K562 (cell line): ENCODE measurements around the gene SHFL. TPM values are rescaled to one million over a fixed set of nuclear protein-coding genes. Genes with fewer than 3 reads are reported as not detected.

Source experiments
- ATAC-seq: fragments of 200-7000 bp; cut with Tn5 transposase; 3 replicates; pipeline ENCODE4 v1.9.1; 2020; ENCODE audit warnings: moderate library complexity
- BruUV-seq: library from RNA; stranded (reverse); fragments of 400-500 nt; replicated peaks from 2 replicates; lab custom pipeline; 2021; lab: Mats Ljungman, UMichigan
- CTCF ChIA-PET: fragments of 300-600 bp; formaldehyde crosslinking; extraction: SDS; loops from one replicate; lab custom pipeline; 2021; ENCODE audit warnings: low intra/inter-chr PET ratio; lab: Yijun Ruan, JAX
- POLR2A ChIA-PET: fragments of 300-600, 350-650 bp; sonication (Branson Sonifier 250); formaldehyde crosslinking; extraction: SDS; loops from one replicate; lab custom pipeline; 2021; ENCODE audit warnings: antibody characterized with exemption, inconsistent platforms; lab: Yijun Ruan, JAX
- DNase-seq, 4 experiments: peaks; one replicate each; pipeline versions ENCODE4 v3.0.0 to v3.0.0-alpha.2; 2011 to 2018; ENCODE audit warnings: low spot score in 3 of 4, mixed read lengths in 3 of 4; ENCODE audit errors: extremely low read depth in 1 of 4
- FAIRE-seq: peaks from 2 replicates; lab custom pipeline; 2011; peaks lifted over from hg19 to GRCh38; lab: Jason Lieb, UNC
- H2AFZ ChIP-seq: 2 replicates; pipeline ENCODE4 v1.6.0; 2011; ENCODE audit warnings: low read depth, low read length, control low read depth, inconsistent platforms
- H3K27ac ChIP-seq: fragments of 200-600 bp; 3 replicates; pipeline ENCODE4 v1.8.0; 2011; ENCODE audit warnings: low read depth, mild to moderate bottlenecking, control low read depth, inconsistent platforms, low read length, moderate library complexity, mixed read lengths; ENCODE audit errors: extremely low read depth
- H3K27me3 ChIP-seq, 2 experiments: fragments of 300-600 bp in 1 of 2; 2 replicates in 1 of 2; 3 replicates in 1 of 2; pipeline versions ENCODE4 v1.6.0 to v1.8.0; 2011; ENCODE audit warnings: inconsistent platforms in 2 of 2, low read length in 2 of 2, mild to moderate bottlenecking in 1 of 2, mixed read lengths in 1 of 2, moderate library complexity in 1 of 2; ENCODE audit not compliant: control insufficient read depth in 2 of 2, insufficient read depth in 2 of 2
- H3K36me3 ChIP-seq: fragments of 300-600 bp; 3 replicates; pipeline ENCODE4 v1.8.0; 2011; ENCODE audit warnings: mild to moderate bottlenecking, low read length, inconsistent platforms; ENCODE audit not compliant: control insufficient read depth, insufficient read depth
- H3K4me1 ChIP-seq, 2 experiments: fragments of 200-600 bp in 1 of 2; replicated peaks in 1 of 2; 2 replicates in 1 of 2; 3 replicates in 1 of 2; pipeline versions ENCODE4 v1.5.1 to v1.8.0; 2011; ENCODE audit warnings: inconsistent platforms in 2 of 2, low read length in 2 of 2, mild to moderate bottlenecking in 1 of 2, mixed read lengths in 1 of 2, moderate library complexity in 1 of 2; ENCODE audit not compliant: control insufficient read depth in 2 of 2, insufficient read depth in 2 of 2
- H3K4me2 ChIP-seq: 2 replicates; pipeline ENCODE4 v1.6.1; 2011; ENCODE audit warnings: low read length, control low read depth, inconsistent platforms, mixed read lengths; ENCODE audit not compliant: insufficient read depth
- H3K4me3 ChIP-seq: fragments of 200-600 bp; sonication (generic), shearing (Covaris generic); 2 replicates; pipeline ENCODE4 v1.5.1; 2016; ENCODE audit warnings: control low read depth, inconsistent platforms
- H3K79me2 ChIP-seq: fragments of 200-600 bp; 3 replicates; pipeline ENCODE4 v1.8.0; 2011; ENCODE audit warnings: low read length, inconsistent platforms; ENCODE audit not compliant: control insufficient read depth, insufficient read depth
- H3K9ac ChIP-seq, 2 experiments: 2 replicates each; pipeline versions ENCODE4 v1.6.0 to v1.6.1; 2011; ENCODE audit warnings: low read depth in 2 of 2, low read length in 2 of 2, control low read depth in 1 of 2, inconsistent platforms in 1 of 2, mild to moderate bottlenecking in 1 of 2, mixed read lengths in 1 of 2; ENCODE audit not compliant: insufficient read depth in 1 of 2
- H3K9me1 ChIP-seq: one replicate; pipeline ENCODE4 v1.6.0; 2011; ENCODE audit warnings: inconsistent platforms, mild to moderate bottlenecking, low read length, moderate library complexity; ENCODE audit not compliant: control insufficient read depth, insufficient read depth
- H3K9me3 ChIP-seq: replicated peaks from 2 replicates; pipeline ENCODE4 v1.5.1; 2011; ENCODE audit warnings: low read depth, low read length, inconsistent platforms; ENCODE audit not compliant: control insufficient read depth, insufficient read depth
- H4K20me1 ChIP-seq: replicated peaks from 2 replicates; pipeline ENCODE4 v1.6.1; 2011; ENCODE audit warnings: low read length, inconsistent platforms, mixed read lengths; ENCODE audit not compliant: control insufficient read depth, insufficient read depth
- ADNP ChIP-seq: fragments of 200-800 bp; sonication (Bioruptor generic); IDR thresholded peaks from 2 replicates; pipeline ENCODE4 v1.6.1; 2016; ENCODE audit warnings: missing genetic modification characterization, missing compliant biosample characterization
- BCOR ChIP-seq: fragments of 450-650 bp; IDR thresholded peaks from 2 replicates; pipeline ENCODE4 v1.6.1; 2016
- CBX1 ChIP-seq: sonication (generic); IDR thresholded peaks from 2 replicates; pipeline ENCODE4 v1.6.1; 2016; ENCODE audit warnings: antibody characterized with exemption, low read depth, mild to moderate bottlenecking
- CEBPG ChIP-seq, 3 experiments: fragments of 200-800 bp in 1 of 3; sonication (Bioruptor generic) in 1 of 3; sonication (generic) in 1 of 3; formaldehyde crosslinking in 1 of 3; IDR thresholded peaks in 2 of 3; conservative IDR thresholded peaks in 1 of 3; 2 replicates each; pipeline versions ENCODE4 v1.6.1 to v1.8.0; 2016 to 2022; ENCODE audit warnings: missing compliant biosample characterization in 2 of 3, missing genetic modification characterization in 2 of 3, mild to moderate bottlenecking in 1 of 3, missing genetic modification reagents in 1 of 3
- CHD4 ChIP-seq: fragments of 200-600 bp; sonication (generic); IDR thresholded peaks from 3 replicates; pipeline ENCODE4 v1.6.1; 2012; ENCODE audit warnings: low read depth, mild to moderate bottlenecking, mixed read lengths, low read length, inconsistent platforms; ENCODE audit not compliant: insufficient read depth, insufficient replicate concordance, poor library complexity, severe bottlenecking
- HDAC2 ChIP-seq: fragments of 450-650 bp; IDR thresholded peaks from 2 replicates; pipeline ENCODE4 v1.6.1; 2016; ENCODE audit warnings: mild to moderate bottlenecking
- KDM1A ChIP-seq, 2 experiments: fragments of 450-650 bp; IDR thresholded peaks; 2 replicates each; pipeline ENCODE4 v1.6.1; 2016; ENCODE audit warnings: mild to moderate bottlenecking in 2 of 2
- MTA2 ChIP-seq: fragments of 450-650 bp; IDR thresholded peaks from 2 replicates; pipeline ENCODE4 v1.6.1; 2016; ENCODE audit warnings: low read depth
- RBM25 ChIP-seq: fragments of 200-400 bp; formaldehyde crosslinking; IDR thresholded peaks from 2 replicates; pipeline ENCODE4 v1.6.1; 2018; ENCODE audit warnings: low read length, low read depth, moderate library complexity; ENCODE audit not compliant: severe bottlenecking
- RCOR1 ChIP-seq, 2 experiments: IDR thresholded peaks; 2 replicates each; pipeline ENCODE4 v1.6.1; 2012; ENCODE audit warnings: low read depth in 2 of 2, low read length in 2 of 2, borderline replicate concordance in 1 of 2, improper control_type of control experiment in 1 of 2
- RUNX1 ChIP-seq: sonication (generic); IDR thresholded peaks from 2 replicates; pipeline ENCODE4 v1.6.1; 2016; ENCODE audit warnings: antibody characterized with exemption, low read depth
- SAP30 ChIP-seq: fragments of 200-600 bp; sonication (generic); IDR thresholded peaks from 2 replicates; pipeline ENCODE4 v1.6.1; 2012; ENCODE audit warnings: borderline replicate concordance, low read depth, mild to moderate bottlenecking, moderate library complexity, low read length, control low read depth, inconsistent platforms; ENCODE audit not compliant: insufficient read depth, poor library complexity, severe bottlenecking
- SMARCA5 ChIP-seq: fragments of 450-650 bp; IDR thresholded peaks from 2 replicates; pipeline ENCODE4 v1.6.1; 2016
- TCF7 ChIP-seq: sonication (generic); IDR thresholded peaks from 2 replicates; pipeline ENCODE4 v1.6.1; 2016; ENCODE audit warnings: antibody characterized with exemption, borderline replicate concordance
- ZNF274 ChIP-seq: IDR thresholded peaks from 2 replicates; pipeline ENCODE4 v1.6.1; 2011; ENCODE audit warnings: low read depth, mild to moderate bottlenecking, low read length, moderate library complexity, borderline replicate concordance
- WGBS: fragments of 100-300 bp; shearing (Covaris generic); methylation state at CpG from one replicate; pipeline ENCODE4 v1.1.6; 2016; ENCODE audit warnings: low coverage, mixed read lengths; ENCODE audit not compliant: insufficient coverage; ENCODE audit errors: missing lambda C conversion rate; 5-methylcytosine and 5-hydroxymethylcytosine counted together
- in situ Hi-C: fragments of 300-500 bp; cut with MboI; formaldehyde crosslinking; loops from 4 replicates; pipeline ENCODE4 v1.15.0; 2018; ENCODE audit warnings: inconsistent platforms, mixed read lengths
- intact Hi-C: fragments of 100-400 bp; cut with micrococcal nuclease; formaldehyde crosslinking; loops from 2 replicates; pipeline ENCODE4 v1.14.2; 2022
- polyA plus RNA-seq, 8 experiments: library from polyadenylated mRNA; depleted of rRNA in 4 of 8; stranded (reverse) in 5 of 8; unstranded in 3 of 8; fragments of >200 nt; fragmentation: Nextera tagmentation in 2 of 8; fragmentation: Illumina TruSeq in 1 of 8; extraction: Ambion mirVana in 2 of 8; extraction: Trizol in 1 of 8; gene quantifications; 2 replicates each; pipeline versions ENCODE4 v1.2.1 to v1.2.3, GENCODE V29; 2011 to 2014; ENCODE audit warnings: inconsistent platforms in 1 of 8, missing spikeins in 1 of 8
- total RNA-seq, 7 experiments: library from RNA; depleted of rRNA in 6 of 7; stranded (reverse); fragments of >200 nt in 6 of 7; fragmentation: Illumina TruSeq in 2 of 7; extraction: Trizol in 2 of 7; gene quantifications; 2 replicates each; pipeline versions ENCODE4 v1.2.1 to v1.2.3, GENCODE V29; 2011 to 2021; ENCODE audit warnings: low replicate concordance in 1 of 7
- TF ChIP-seq, protein P1 (sequence below): sonication (generic); formaldehyde crosslinking; IDR thresholded peaks from 2 replicates; pipeline ENCODE4 v1.9.0; 2022; ENCODE audit warnings: mild to moderate bottlenecking, missing genetic modification reagents
- TF ChIP-seq, protein P2 (sequence below): sonication (generic); formaldehyde crosslinking; IDR thresholded peaks from 2 replicates; pipeline ENCODE4 v1.8.0; 2022; ENCODE audit warnings: mild to moderate bottlenecking, missing genetic modification reagents
- TF ChIP-seq, protein P3 (sequence below): sonication (generic); formaldehyde crosslinking; IDR thresholded peaks from 2 replicates; pipeline ENCODE4 v1.9.0; 2022; ENCODE audit warnings: mild to moderate bottlenecking, missing genetic modification reagents
- TF ChIP-seq, protein P4 (sequence below): sonication (generic); formaldehyde crosslinking; IDR thresholded peaks from 2 replicates; pipeline ENCODE4 v1.8.0; 2022; ENCODE audit warnings: missing genetic modification reagents, mild to moderate bottlenecking, moderate library complexity, borderline replicate concordance

Gene SHFL
- total and polyA plus RNA-seq, 9 of the 15 experiments (the other 6 are each of a cell fraction or from before 2014, with no cell fraction given): 1.5 to 25.7 (median 13.0) TPM

DNA sequence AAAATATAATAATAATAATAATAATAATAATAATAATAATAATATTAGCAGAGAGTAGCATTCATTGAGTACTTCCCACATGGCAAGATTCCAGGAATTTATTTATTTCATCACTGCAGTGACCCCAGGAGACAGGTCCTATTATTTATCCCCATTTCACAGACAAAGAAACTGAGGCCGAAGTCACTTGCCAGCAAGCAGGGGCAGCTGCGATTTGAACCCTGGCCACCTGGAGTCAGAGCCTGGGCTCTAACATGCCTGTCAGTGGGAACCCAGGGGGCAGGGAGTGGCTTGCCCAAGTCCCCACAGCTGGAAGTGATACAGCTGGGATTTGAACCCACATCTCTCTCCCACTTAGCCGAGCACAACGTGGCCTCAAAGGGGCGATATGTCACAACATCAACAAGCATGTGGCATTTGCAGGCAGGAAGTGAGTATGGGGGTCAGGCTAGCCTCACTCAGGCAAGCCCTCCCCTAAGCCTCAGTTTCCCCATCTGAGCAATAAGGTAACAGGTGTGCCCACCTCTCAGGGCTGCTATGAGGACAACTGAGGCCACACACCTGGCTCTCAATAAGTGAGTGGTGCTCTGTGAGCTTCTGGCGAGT, 2.9 kb downstream of the SHFL start:
- no peak for FAIRE-seq
- ATAC-seq: no peak
- Histone ChIP-seq H3K9ac (no peak overlapping the region), H3K4me1 (peaks cover 12 to 43% of the 10 kb centered on the region in 2 experiments; a peak in 4 of 5 replicates), H3K36me3 (no peaks in the 10 kb centered on the region; the same call in 2 of the 3 replicates), H3K27me3 (no peaks in the 10 kb centered on the region), H3K4me2 (no peak overlapping the region), H3K9me3 (no peaks in the 10 kb centered on the region), H3K9me1 (no peaks in the 10 kb centered on the region), H3K4me3 (no peak overlapping the region), H4K20me1 (peaks cover 3% of the 10 kb centered on the region; the same call in 1 of the 2 replicates), H3K79me2 (peaks cover 3% of the 10 kb centered on the region; the same call in 1 of the 3 replicates), H2AFZ (no peak overlapping the region), H3K27ac (no peak overlapping the region)
- peak in 2 of 4 experiments; percentile 6 to 10 for DNase-seq
- 43% methylated on average over 6 of the region's 6 CpGs for WGBS
- TF ChIP-seq RCOR1 (IDR thresholded peaks at IDR 0.05; ENCODE audit: borderline replicate concordance in 1 of 2, low read depth in 2 of 2, low read length in 2 of 2) (peak; percentile 24 to 25; a peak in 2 of 4 replicates), RBM25 (peak; percentile 95), SMARCA5 (0 out of 2 replicates have a peak, but pooled peaks have one; percentile 41), HDAC2 (peak; percentile 40; the same call in 1 of the 2 replicates), TCF7 (no peak), MTA2 (no peak), CBX1 (peak; percentile 78; the same call in 1 of the 2 replicates), KDM1A (IDR thresholded peaks at IDR 0.05) (peak; percentile 74 to 85), ZNF274 (no peak), RUNX1 (no peak), BCOR (peak; percentile 93), CEBPG (CRISPR knock-in tag; IDR thresholded peaks at IDR 0.05) (0 out of 2 replicates have a peak, but pooled peaks have one; percentile 15), CEBPG (tag; conservative IDR thresholded peaks at IDR 0.05 in 1 of 2, IDR thresholded peaks at IDR 0.05 in 1 of 2) (no peak), ADNP (tag) (peak; percentile 91), CHD4 (peak; percentile 76), SAP30 (no peak)
- TF ChIP-seq, protein P1, sequence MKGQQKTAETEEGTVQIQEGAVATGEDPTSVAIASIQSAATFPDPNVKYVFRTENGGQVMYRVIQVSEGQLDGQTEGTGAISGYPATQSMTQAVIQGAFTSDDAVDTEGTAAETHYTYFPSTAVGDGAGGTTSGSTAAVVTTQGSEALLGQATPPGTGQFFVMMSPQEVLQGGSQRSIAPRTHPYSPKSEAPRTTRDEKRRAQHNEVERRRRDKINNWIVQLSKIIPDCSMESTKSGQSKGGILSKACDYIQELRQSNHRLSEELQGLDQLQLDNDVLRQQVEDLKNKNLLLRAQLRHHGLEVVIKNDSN: 0 out of 2 replicates have a peak, but pooled peaks have one; percentile 8
- TF ChIP-seq, protein P2, sequence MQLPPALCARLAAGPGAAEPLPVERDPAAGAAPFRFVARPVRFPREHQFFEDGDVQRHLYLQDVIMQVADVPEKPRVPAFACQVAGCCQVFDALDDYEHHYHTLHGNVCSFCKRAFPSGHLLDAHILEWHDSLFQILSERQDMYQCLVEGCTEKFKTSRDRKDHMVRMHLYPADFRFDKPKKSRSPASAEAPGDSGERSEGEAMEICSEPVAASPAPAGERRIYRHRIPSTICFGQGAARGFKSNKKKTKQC (CRISPR knock-in tag): no peak
- TF ChIP-seq, protein P3, sequence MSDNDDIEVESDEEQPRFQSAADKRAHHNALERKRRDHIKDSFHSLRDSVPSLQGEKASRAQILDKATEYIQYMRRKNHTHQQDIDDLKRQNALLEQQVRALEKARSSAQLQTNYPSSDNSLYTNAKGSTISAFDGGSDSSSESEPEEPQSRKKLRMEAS (CRISPR knock-in tag): 0 out of 2 replicates have a peak, but pooled peaks have one; percentile 35
- TF ChIP-seq, protein P4, sequence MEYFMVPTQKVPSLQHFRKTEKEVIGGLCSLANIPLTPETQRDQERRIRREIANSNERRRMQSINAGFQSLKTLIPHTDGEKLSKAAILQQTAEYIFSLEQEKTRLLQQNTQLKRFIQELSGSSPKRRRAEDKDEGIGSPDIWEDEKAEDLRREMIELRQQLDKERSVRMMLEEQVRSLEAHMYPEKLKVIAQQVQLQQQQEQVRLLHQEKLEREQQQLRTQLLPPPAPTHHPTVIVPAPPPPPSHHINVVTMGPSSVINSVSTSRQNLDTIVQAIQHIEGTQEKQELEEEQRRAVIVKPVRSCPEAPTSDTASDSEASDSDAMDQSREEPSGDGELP (CRISPR knock-in tag): peak; percentile 18; the same call in 1 of the 2 replicates
- no TSS peak for BruUV-seq
- in situ Hi-C loops (no loop called here), intact Hi-C loops (no loop called here)
- POLR2A ChIA-PET: interaction anchor here (0.6 to 0.7 kb wide), 2 partner anchors 146 to 485 kb away, joined by 3 read pairs; no protein-coding TSS in a partner anchor
- CTCF ChIA-PET: no interaction called here
